Stimulated activated effector memory CD8-positive, alpha-beta T cell treated with anti-CD3 and anti-CD28 coated beads, Interleukin-12 subunit alpha, Interleukin-12 subunit beta, amount 100 ng/mL, for 72 hours (primary cell): ENCODE measurements around the gene APH1B.
"Not testable (repeated sequence)": the region's sequence is repeated elsewhere in the genome, so short reads cannot be mapped to it uniquely, and the experiment has no call there.

Experiments
- ATAC-seq: fragments of 150-1000 bp; cut with Tn5 transposase; 2 replicates; pipeline ENCODE4 v1.10.0; 2021
- DNase-seq, 2 donors: peaks; one replicate each; pipeline ENCODE4 v3.0.0; 2021 to 2022; ENCODE audit warnings: low spot score in 2 of 2
- H3K27ac Mint-ChIP-seq: one replicate; pipeline ENCODE4 v1.8.0; 2022; ENCODE audit warnings: mild to moderate bottlenecking, mixed read lengths
- H3K36me3 Mint-ChIP-seq: one replicate; pipeline ENCODE4 v1.8.0; 2022; ENCODE audit warnings: mild to moderate bottlenecking, mixed read lengths
- H3K4me1 Mint-ChIP-seq: one replicate; pipeline ENCODE4 v1.8.0; 2022; ENCODE audit warnings: mixed read lengths
- H3K4me3 Mint-ChIP-seq: one replicate; pipeline ENCODE4 v1.8.0; 2022; ENCODE audit warnings: mild to moderate bottlenecking, mixed read lengths
- H3K9me3 Mint-ChIP-seq: one replicate; pipeline ENCODE4 v1.8.0; 2022; ENCODE audit warnings: mixed read lengths

The APH1B gene

DNA sequence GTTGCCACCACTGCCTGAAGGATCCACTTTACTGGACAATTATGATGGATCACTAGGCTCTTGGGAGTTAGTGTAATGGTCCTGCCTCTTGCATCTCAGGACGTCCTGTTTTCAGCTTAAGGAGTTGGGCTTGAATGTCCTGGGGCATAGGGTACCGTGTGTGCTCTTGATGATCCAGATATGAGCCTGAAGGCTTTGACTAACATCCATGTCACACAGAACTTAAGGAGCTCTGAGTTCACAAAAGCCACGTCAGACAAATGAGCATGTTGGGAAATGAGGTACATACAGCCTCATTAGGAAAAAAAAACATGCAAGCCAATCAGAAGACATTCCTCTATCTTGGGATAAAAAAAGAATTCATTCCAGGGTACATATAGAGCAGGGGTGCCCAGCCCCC is 63.5 kb downstream of the APH1B start:
- Mint-ChIP-seq H3K4me1 (no peaks in the 10 kb centered on the region), H3K9me3 (no peaks in the 10 kb centered on the region), H3K36me3 (no peaks in the 10 kb centered on the region), H3K4me3 (no peak overlapping the region), H3K27ac (no peak overlapping the region)
- no peak for ATAC-seq
- no peak for DNase-seq

DNA sequence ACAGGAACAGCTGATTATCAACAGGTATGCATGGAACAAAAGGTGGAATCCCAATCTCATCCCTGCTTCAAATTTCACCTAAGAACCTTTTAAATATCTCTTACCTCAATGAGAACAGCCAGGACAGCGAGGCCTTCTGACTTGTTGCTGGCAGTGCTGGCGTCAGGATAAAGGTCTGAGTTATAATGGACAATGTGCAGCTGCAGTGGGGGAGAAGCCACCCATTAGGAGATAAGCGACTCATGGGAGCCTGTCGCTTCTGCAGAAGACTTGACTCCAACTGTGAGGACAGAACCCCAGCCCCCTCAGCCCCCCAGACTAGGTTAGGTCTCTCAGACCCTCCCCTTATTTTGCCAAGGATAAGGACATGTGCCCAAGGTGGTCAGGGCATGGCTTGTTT is 64.5 kb downstream of the APH1B start:
- DNase-seq (no peak), ATAC-seq (no peak)
- Mint-ChIP-seq H3K36me3 (no peaks in the 10 kb centered on the region), H3K4me3 (no peak overlapping the region), H3K27ac (no peak overlapping the region), H3K4me1 (no peaks in the 10 kb centered on the region), H3K9me3 (no peaks in the 10 kb centered on the region)

DNA sequence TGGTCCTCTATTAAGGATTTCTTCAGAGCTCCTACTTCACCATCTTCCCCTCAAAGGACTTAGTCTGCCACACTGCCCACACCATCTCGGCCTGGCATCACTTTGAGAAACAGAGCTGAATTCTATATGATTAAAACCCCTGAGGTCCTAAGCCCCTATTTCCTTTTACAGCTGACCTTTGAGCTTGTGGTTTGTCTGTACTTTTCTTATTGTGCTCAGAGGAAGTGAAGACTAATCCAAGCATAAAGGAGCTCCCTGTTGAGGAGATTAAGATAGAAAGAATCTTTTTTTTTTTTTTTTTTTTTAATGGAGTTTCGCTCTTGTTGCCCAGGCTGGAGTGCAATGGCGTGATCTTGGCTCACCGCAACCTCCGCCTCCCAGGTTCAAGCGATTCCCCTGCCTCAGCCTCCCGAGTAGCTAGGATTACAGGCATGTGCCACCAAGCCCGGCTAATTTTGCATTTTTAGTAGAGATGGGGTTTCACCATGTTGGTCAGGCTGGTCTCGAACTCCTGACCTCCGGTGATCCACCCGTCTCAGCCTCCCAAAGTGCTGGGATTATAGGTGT is 65.7 kb downstream of the APH1B start:
- not testable (repeated sequence) for H3K36me3 Mint-ChIP-seq, H3K27ac Mint-ChIP-seq, H3K4me3 Mint-ChIP-seq, H3K9me3 Mint-ChIP-seq, ATAC-seq, H3K4me1 Mint-ChIP-seq, DNase-seq

DNA sequence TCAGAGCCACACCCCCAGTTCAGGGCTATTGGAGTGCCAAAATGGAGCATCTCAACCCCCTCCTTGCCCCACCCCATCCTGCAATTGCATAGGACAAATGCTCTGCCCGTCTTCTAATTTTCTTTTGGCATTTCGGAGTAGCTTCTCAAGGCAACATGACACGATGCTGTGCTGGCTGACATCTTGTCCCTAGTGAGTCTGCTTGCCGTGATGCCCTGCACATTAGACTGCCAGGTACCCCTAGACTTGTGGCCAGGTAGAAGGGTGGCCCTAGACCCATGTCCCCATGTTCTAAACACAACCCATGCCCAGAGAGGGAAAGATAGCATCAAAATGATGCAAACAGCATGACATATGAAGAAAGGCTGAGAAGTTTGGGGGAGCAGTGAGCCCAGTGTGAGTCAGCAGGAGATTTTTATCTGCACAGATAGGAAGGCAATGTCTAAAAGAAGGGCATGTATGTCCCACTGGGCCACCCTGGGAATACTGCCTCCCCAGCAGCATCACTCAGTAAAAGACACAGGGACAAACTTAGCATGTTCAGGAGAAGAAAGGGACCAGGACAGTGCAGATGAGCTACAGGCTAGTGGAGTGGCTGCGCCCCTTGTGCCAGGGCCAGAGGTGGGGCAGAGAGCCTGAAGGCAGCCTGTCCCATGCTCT is 67.5 kb downstream of the APH1B start:
- H3K9me3 Mint-ChIP-seq = no peaks in the 10 kb centered on the region
- no peak overlapping the region for H3K27ac Mint-ChIP-seq
- H3K36me3 Mint-ChIP-seq = no peaks in the 10 kb centered on the region
- DNase-seq (no peak), ATAC-seq (no peak)
- no peaks in the 10 kb centered on the region for H3K4me1 Mint-ChIP-seq
- no peak overlapping the region for H3K4me3 Mint-ChIP-seq

DNA sequence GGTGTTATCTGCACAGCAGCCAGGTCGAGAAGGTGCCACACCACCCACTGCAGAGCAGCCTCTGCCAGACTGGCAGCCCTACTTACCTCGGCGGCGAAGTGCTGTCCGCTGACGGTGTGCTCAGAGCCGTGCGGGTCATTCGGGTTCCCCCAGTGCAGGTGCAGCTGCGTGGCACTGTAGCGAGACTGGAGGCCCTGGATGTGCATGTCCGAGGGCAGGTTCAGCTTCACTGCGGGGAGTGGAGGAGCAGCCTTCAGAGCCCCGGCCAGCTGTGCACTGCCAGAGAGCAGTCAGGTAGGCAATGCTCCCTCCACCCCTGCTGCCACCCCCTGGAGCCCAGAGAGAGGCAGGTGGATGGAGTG is 68.0 kb downstream of the APH1B start:
- Mint-ChIP-seq H3K27ac (no peak overlapping the region), H3K36me3 (no peaks in the 10 kb centered on the region), H3K4me1 (no peaks in the 10 kb centered on the region), H3K9me3 (no peaks in the 10 kb centered on the region), H3K4me3 (no peak overlapping the region)
- DNase-seq (no peak), ATAC-seq (no peak)

DNA sequence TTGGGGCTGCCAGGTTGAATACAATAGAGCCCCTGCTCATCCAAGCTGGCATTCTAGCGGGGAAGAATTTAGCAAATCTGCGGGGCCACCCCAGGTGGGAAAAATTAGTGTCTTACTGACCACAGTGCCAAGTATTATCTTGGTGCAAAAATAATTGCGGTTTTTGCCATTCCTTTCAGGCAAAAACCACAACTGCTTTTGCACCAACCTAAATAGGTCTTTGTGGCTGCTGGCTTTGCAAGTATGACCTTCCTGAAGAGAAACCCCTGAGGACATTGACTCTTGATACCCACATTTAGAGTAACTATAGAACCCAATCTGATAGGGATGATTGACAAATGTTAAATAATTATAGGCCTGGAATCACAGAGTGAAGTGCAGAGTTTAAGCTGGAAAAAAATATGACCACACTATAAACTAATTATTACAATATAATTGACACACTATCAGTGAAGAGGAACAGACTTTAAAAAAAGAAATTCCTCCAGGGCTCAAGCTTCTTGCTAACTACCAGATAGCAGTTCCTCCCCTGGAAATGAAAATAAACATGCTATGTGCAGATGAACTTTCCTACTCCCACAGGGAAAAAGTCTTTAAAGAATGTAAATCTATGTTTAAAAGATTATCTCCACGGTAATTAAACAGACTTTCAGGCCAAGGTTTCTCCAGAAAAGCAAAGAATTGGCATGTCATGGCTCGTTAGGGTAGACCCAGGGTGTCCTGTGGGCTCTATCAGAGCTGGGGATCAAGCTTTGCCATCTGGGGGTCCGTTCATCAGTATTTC is 69.9 kb downstream of the APH1B start:
- H3K27ac Mint-ChIP-seq = no peak overlapping the region
- H3K36me3 Mint-ChIP-seq = no peaks in the 10 kb centered on the region
- H3K4me1 Mint-ChIP-seq = no peaks in the 10 kb centered on the region
- no peak for ATAC-seq
- no peak for DNase-seq
- no peaks in the 10 kb centered on the region for H3K9me3 Mint-ChIP-seq
- H3K4me3 Mint-ChIP-seq = no peak overlapping the region

DNA sequence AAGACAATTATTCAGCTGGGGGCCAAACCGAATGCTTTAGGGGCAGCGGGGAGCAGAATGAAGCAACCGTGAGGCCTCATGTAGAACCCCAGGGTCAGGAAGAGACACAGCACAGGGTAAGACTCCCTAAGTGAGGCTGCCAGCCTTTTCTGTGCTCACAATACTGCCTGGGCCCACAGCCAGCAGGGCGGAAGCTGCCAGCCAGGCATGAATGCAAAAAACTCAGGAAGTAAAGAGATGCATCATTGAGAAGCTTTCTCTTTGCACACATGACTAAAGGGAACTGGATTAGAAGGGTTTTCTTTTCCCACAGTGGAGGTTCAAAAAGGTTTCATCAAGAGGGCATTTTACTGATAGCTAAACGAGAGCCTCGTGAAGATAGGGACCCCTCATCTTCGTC is 71.0 kb downstream of the APH1B start:
- no peaks in the 10 kb centered on the region for H3K4me1 Mint-ChIP-seq
- ATAC-seq (no peak), DNase-seq (no peak)
- no peak overlapping the region for H3K4me3 Mint-ChIP-seq
- H3K36me3 Mint-ChIP-seq = no peaks in the 10 kb centered on the region
- no peak overlapping the region for H3K27ac Mint-ChIP-seq
- no peaks in the 10 kb centered on the region for H3K9me3 Mint-ChIP-seq

DNA sequence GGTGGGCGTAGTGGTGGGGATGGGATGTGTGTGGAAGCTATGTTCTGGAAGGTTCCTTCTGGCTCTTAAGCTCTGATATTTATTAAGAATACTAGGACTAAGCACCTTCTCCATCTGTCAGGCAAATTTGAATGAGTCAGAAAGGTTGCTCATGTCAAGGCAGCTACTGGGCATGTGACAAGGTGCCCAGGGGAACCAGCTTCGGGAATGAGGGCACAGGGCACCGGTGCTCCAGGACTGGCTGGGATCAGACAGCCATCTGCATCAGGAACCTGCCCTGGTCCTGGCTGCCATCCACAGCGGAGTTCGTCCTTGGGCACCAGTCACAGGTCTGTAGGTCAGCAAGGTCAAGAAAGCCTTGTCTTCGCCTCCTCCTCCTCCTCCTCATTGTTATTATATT is 71.8 kb downstream of the APH1B start:
- ATAC-seq = no peak
- no peak overlapping the region for H3K27ac Mint-ChIP-seq
- DNase-seq = no peak
- H3K4me3 Mint-ChIP-seq = no peak overlapping the region
- no peaks in the 10 kb centered on the region for H3K4me1 Mint-ChIP-seq
- no peaks in the 10 kb centered on the region for H3K36me3 Mint-ChIP-seq
- no peaks in the 10 kb centered on the region for H3K9me3 Mint-ChIP-seq

DNA sequence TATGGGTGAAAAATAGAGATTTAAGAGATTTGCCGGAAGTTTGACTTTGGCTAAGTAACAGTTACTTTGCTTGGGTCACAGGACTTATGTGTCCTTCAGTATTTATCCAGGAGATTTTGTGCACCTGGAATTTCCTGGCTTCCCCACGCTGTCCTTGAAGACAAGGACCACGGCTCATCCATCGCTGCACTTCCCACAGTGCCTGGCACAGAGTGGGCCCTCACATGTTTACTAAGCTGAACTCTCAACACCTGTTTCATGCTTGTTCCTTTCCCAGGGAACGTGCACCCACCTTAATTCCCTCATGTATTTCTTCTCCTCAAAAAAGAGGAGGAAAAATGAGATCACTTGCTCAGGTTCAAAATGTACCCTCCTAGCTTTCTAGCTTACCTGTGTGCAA is 72.2 kb downstream of the APH1B start:
- Mint-ChIP-seq H3K4me1 (no peaks in the 10 kb centered on the region), H3K27ac (no peak overlapping the region), H3K4me3 (no peak overlapping the region), H3K9me3 (no peaks in the 10 kb centered on the region), H3K36me3 (no peaks in the 10 kb centered on the region)
- DNase-seq = no peak
- ATAC-seq = no peak

DNA sequence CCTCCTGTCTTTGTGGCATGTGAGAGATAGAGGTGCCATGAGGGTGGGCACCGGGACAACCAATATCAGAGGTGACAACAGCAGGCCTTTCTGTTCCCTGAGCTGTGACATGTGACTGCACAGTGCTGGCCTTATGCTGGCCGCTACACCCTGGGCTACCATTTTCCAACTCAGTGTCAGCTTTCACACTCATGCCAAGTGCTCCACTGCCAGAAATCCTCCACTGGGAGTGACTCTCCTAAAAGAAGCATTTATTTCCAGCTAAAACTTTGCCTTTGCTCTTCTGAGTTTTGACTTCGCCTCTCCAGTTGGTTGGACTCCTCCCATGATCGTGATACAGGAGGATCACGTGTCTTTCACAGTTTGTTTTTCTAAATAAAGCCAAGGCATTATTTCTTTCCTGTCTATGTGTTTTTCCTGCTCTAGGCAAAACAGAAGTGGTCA is 72.8 kb downstream of the APH1B start:
- H3K36me3 Mint-ChIP-seq = no peaks in the 10 kb centered on the region
- DNase-seq (no peak), ATAC-seq (no peak)
- no peaks in the 10 kb centered on the region for H3K4me1 Mint-ChIP-seq
- no peak overlapping the region for H3K27ac Mint-ChIP-seq
- H3K4me3 Mint-ChIP-seq = no peak overlapping the region
- H3K9me3 Mint-ChIP-seq = no peaks in the 10 kb centered on the region

DNA sequence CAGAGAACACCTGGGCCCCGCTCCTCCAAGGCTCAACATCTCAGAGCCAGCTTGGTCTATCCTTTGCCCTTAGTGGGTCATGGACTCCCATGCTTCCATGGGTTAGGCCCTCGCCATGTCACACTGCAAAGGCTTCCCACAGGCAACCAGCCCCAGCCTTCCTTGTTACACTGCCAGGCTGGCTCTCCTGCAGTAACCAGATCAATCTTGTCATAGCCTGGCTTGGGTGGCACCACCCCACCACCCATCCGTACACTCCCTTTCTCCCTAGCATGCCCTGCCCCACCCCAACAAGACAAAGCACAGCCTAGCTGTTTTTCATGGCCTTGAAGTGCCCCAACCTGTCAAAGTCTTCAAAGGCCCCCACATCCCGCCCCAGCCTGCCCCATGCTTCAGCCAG is 73.8 kb downstream of the APH1B start:
- H3K27ac Mint-ChIP-seq = no peak overlapping the region

DNA sequence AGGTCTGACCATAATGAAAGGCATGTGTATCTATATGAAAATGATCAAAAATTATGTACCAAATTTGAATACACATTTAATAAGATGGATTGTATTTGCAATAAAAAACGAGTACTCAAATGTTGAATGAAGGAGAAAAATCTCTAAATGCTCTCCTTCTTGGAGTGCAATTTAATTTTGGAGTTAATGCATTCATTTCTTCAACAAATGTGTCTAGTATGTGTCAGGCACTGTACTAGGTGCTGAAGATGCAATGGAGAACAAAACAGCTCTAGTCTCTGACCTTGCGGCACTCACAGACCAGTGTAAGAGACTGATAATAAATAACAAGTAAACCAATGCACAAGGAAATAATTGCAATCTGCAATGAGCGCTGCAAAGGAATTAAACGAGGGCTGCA is 75.4 kb downstream of the APH1B start:
- Mint-ChIP-seq H3K4me3 (no peak overlapping the region), H3K9me3 (no peaks in the 10 kb centered on the region), H3K27ac (no peak overlapping the region), H3K4me1 (no peaks in the 10 kb centered on the region), H3K36me3 (no peaks in the 10 kb centered on the region)
- DNase-seq (no peak), ATAC-seq (no peak)

More for the DNA sequence above, 73.8 kb downstream of the APH1B start:
- H3K4me1 Mint-ChIP-seq = no peaks in the 10 kb centered on the region
- no peaks in the 10 kb centered on the region for H3K9me3 Mint-ChIP-seq
- no peaks in the 10 kb centered on the region for H3K36me3 Mint-ChIP-seq
- ATAC-seq = no peak
- no peak overlapping the region for H3K4me3 Mint-ChIP-seq
- DNase-seq = no peak

DNA sequence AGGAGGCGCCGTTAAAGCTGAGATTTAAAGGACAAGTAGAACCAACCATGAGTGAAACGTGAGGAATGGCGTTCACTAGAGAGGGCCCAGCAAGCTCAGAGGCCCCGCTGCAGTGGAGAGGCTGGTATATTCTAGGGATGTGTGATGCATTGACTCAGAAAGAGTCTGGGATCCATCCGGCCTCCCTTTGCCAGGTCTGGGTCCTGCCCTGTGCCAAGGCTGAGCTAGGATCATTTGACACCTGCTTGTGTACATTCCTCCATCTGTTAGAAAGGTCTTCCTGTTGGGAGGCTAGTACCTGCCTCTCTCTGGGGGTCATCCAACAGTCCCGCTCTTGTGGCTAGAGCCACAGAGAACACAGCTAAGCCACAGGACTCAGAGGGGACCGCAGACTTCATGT is 75.9 kb downstream of the APH1B start:
- Mint-ChIP-seq H3K4me3 (no peak overlapping the region), H3K36me3 (no peaks in the 10 kb centered on the region), H3K4me1 (no peaks in the 10 kb centered on the region), H3K27ac (no peak overlapping the region), H3K9me3 (no peaks in the 10 kb centered on the region)
- DNase-seq = no peak
- no peak for ATAC-seq

DNA sequence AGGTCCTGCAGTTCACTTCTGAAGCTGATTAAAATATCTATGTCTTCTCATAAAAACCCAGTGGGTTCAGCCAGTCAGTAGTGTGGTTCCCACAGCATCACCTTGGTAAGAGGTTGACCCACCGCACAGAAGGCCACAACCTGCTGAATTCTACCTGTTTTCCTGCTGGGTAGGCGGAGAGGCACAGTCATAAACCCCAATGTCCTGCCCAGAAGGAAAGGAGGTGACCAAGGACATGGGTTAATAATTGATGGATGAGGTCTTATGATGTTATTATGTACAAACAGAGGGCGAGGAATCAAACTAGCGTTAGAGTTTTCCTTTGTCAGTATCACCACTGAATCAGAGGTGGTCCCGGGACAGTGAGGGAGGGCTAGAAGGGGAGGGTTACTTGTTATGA is 76.5 kb downstream of the APH1B start:
- Mint-ChIP-seq H3K9me3 (no peaks in the 10 kb centered on the region), H3K4me3 (no peak overlapping the region), H3K36me3 (no peaks in the 10 kb centered on the region), H3K27ac (no peak overlapping the region), H3K4me1 (no peaks in the 10 kb centered on the region)
- ATAC-seq = no peak
- no peak for DNase-seq

DNA sequence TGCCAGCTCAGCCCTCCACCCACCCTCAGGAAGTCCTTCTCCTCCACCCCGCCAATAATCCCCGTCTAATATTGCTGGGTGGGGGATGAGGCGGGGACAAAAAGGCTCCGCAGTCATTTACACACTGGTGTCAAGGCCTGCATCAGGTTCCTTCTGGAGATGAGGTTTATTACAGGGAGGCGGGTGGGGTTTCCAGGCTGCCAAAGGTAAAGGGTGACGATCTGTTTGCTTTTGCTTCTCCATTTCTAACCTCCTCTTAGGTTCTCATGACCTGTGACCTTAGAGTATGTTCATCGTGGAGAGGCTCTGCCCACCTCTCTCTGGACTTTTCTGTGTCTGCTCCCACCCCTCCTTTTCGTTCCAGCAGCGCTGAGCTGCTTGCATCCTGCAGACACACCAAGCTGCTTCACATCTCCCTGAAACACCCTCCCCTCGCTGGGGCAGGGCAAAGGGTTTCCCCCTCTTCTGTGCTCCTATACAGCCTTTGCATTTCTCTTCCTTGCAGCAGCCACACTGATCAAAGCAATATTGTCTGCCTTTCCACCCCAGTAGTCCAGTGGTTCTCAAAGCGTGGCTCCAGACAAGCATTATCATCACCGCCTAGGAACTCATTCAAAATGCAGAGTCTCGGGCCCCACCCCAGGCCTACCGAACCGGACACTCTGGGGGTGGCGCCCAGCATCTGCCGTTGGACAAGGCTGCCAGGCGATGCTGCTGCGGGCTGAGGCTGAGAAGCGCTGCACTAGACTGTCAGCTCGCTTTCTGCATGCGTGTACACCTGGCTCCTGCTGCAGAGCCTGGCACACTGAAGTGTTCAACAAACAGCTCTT is 77.6 kb downstream of the APH1B start:
- no peak for DNase-seq
- Mint-ChIP-seq H3K9me3 (no peaks in the 10 kb centered on the region), H3K27ac (no peak overlapping the region)

More for the DNA sequence above, 77.6 kb downstream of the APH1B start:
- no peaks in the 10 kb centered on the region for H3K36me3 Mint-ChIP-seq
- ATAC-seq = no peak
- no peak overlapping the region for H3K4me3 Mint-ChIP-seq
- no peaks in the 10 kb centered on the region for H3K4me1 Mint-ChIP-seq
